ENCODE data around the gene EPHA4.

The EPHA4 gene

DNA sequence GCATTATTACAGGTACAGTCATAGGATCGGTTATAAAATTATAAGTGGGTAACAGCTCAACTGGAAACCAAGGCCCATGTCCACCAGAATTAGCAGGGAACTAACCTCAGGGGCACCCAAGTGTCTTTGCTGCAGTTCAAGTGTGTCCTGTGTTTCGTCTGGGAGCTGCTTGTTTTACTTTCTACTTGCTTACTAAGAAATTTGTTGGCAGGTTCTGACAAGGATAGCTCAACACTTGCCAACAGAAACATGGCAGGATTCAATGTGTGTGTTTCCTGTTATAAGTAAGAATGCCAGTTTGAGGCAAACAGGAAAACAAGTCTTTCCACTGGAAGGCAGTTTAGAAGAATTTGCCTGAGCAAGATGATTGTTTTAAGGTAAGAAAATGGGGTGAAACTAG, 104.5 kb downstream of the EPHA4 start:
- in situ Hi-C loops (cut with MboI; ENCODE audit: low pct_unique_long_range_greater_than_20kb, low sequenced_read_pairs, unreplicated experiment), result no loop called here
- no peak for DNase-seq (ENCODE audit: low spot score)
- TF ChIP-seq, protein P1, sequence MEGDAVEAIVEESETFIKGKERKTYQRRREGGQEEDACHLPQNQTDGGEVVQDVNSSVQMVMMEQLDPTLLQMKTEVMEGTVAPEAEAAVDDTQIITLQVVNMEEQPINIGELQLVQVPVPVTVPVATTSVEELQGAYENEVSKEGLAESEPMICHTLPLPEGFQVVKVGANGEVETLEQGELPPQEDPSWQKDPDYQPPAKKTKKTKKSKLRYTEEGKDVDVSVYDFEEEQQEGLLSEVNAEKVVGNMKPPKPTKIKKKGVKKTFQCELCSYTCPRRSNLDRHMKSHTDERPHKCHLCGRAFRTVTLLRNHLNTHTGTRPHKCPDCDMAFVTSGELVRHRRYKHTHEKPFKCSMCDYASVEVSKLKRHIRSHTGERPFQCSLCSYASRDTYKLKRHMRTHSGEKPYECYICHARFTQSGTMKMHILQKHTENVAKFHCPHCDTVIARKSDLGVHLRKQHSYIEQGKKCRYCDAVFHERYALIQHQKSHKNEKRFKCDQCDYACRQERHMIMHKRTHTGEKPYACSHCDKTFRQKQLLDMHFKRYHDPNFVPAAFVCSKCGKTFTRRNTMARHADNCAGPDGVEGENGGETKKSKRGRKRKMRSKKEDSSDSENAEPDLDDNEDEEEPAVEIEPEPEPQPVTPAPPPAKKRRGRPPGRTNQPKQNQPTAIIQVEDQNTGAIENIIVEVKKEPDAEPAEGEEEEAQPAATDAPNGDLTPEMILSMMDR (IDR thresholded peaks at IDR 0.05; ENCODE audit: extremely low read depth, insufficient read depth, missing control alignments), result no peak

- TF ChIP-seq, protein P1 (IDR thresholded peaks at IDR 0.05; ENCODE audit: extremely low read depth, insufficient read depth, missing control alignments), result no peak
- in situ Hi-C loops (cut with MboI; ENCODE audit: low pct_unique_long_range_greater_than_20kb, low sequenced_read_pairs, unreplicated experiment), result no loop called here
- DNase-seq (ENCODE audit: low spot score), result no peak
Observed at GRCh38 chr2:221466744-221467143, 105.4 kb downstream of the EPHA4 start.

DNA sequence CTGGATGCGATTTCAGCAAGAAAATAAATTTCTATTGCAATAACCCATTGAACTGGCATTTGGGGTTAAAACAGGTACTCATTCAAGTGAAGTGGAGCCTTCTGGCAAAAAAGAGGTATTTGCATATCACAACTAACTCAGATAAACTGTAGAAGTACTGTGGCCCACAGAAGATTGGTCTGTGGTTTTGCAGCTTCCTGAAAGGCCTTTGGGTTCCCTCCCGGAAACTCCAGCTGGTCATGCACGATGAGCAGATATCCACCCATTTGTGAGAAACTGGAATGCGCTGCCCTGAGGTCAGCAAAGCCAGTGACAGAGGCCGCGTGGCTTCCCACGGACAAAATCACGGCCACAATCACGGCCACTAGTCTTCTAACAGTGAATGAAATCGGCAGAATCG, 106.3 kb downstream of the EPHA4 start:
- in situ Hi-C loops (cut with MboI; ENCODE audit: low pct_unique_long_range_greater_than_20kb, low sequenced_read_pairs, unreplicated experiment), result no loop called here
- TF ChIP-seq, protein P1 (IDR thresholded peaks at IDR 0.05; ENCODE audit: extremely low read depth, insufficient read depth, missing control alignments), result no peak
- no peak for DNase-seq (ENCODE audit: low spot score)

DNA sequence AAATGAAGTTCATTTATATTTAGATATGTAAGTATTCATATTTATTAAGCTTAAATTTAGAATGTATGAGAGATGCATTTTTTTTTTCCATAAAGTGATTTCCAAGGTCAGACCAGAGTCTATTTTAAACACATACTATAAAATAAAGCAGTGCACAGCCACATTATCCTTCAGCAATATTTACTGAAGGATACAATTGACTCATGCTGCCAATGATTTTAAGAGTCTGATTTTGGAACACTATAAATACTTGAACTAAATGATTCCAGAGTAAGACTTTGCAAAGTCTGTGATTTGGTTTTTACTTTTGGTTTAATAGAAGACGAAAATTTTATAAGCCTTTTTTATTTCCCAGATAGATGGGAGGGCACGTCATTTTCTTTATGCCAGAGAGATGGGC, 107.1 kb downstream of the EPHA4 start:
- TF ChIP-seq, protein P1 (IDR thresholded peaks at IDR 0.05; ENCODE audit: extremely low read depth, insufficient read depth, missing control alignments), result no peak
- in situ Hi-C loops (cut with MboI; ENCODE audit: low pct_unique_long_range_greater_than_20kb, low sequenced_read_pairs, unreplicated experiment), result no loop called here
- no peak for DNase-seq (ENCODE audit: low spot score)

DNA sequence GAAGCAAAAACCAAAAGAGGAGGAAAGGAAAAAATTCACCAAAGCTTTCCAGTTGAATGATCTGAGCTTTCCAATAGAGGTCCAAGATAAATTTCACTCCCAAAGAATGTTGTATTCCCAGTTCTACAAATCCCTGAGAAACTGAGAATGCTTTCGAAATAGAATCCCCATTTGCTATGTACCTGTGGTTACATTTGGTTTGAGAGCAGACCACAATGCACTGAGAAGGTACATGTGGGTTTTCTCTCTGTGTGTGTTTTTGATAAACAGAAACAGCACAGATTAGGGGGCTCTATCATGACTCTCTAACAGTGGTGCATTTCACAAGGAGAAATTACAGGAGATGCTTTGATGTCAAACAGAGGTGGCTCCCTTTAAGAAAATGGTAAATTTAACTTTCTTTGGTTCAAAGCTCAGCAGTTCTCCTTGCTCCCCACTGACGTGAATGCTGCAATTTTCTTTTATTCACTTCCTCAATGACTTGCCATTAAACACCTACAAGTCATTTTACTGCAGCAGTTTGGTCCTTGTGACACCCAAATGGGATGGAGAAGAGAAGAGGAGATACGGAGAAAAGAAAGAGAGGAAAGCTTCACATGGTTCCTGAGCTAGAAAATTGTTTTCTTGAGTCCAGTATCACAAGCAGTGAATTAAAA, 108.7 kb downstream of the EPHA4 start:
- in situ Hi-C loops (cut with MboI; ENCODE audit: low pct_unique_long_range_greater_than_20kb, low sequenced_read_pairs, unreplicated experiment), result no loop called here
- TF ChIP-seq, protein P1 (IDR thresholded peaks at IDR 0.05; ENCODE audit: extremely low read depth, insufficient read depth, missing control alignments), result no peak
- no peak for DNase-seq (ENCODE audit: low spot score)

GRCh38 chr2:221461901-221462300, 110.2 kb downstream of the EPHA4 start:
- TF ChIP-seq, protein P1 (IDR thresholded peaks at IDR 0.05; ENCODE audit: extremely low read depth, insufficient read depth, missing control alignments), result no peak
- in situ Hi-C loops (cut with MboI; ENCODE audit: low pct_unique_long_range_greater_than_20kb, low sequenced_read_pairs, unreplicated experiment), result no loop called here
- no peak for DNase-seq (ENCODE audit: low spot score)

Data from GM13977 (cell line).